ENCODE results near the gene RBKS.

DNA sequence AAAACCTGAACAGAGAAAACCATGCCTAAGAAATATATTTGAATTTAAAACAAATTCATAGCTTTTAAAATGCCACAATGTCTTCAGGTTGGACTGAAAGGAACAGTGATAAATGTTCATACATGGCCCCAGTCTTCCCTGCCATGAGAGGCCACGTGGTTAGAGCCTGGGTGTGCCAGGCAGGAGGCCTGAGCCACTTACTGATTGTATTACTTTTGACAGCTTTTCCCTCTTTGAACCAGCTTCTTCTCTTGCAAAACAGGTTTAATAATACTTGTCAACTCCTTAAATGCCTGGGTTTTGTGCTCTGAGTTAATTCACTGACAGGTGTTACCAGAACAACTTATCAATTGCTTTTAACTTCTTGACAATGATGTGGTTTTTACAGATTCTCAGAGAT lies 27.0 kb downstream of the RBKS start:
- TF ChIP-seq, protein P1, sequence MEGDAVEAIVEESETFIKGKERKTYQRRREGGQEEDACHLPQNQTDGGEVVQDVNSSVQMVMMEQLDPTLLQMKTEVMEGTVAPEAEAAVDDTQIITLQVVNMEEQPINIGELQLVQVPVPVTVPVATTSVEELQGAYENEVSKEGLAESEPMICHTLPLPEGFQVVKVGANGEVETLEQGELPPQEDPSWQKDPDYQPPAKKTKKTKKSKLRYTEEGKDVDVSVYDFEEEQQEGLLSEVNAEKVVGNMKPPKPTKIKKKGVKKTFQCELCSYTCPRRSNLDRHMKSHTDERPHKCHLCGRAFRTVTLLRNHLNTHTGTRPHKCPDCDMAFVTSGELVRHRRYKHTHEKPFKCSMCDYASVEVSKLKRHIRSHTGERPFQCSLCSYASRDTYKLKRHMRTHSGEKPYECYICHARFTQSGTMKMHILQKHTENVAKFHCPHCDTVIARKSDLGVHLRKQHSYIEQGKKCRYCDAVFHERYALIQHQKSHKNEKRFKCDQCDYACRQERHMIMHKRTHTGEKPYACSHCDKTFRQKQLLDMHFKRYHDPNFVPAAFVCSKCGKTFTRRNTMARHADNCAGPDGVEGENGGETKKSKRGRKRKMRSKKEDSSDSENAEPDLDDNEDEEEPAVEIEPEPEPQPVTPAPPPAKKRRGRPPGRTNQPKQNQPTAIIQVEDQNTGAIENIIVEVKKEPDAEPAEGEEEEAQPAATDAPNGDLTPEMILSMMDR (conservative IDR thresholded peaks at IDR 0.05 in 1 of 2, IDR thresholded peaks at IDR 0.05 in 1 of 2; ENCODE audit: extremely low read depth in 1 of 2, insufficient read depth in 1 of 2, low read depth in 1 of 2, low read length in 2 of 2), result no peak
- TF ChIP-seq EZH2 (IDR thresholded peaks at IDR 0.05; ENCODE audit: borderline replicate concordance, low read length), result no peak

Data from mammary epithelial cell (primary cell).